Thyroid gland (tissue), 4 donors: ENCODE measurements around the gene FAM228B.

ENCODE experiments used
- POLR2A ChIP-seq, 2 donors: fragments of 450-650 bp; IDR thresholded peaks; one replicate each; pipeline ENCODE4 v1.6.1; 2017; ENCODE audit warnings: antibody characterized with exemption in 2 of 2, mild to moderate bottlenecking in 2 of 2, moderate library complexity in 1 of 2
- TF ChIP-seq, protein P1 (sequence below), 6 experiments: fragments of 200-600 bp in 3 of 6; fragments of 450-650 bp in 3 of 6; sonication (generic) in 3 of 6; IDR thresholded peaks; one replicate each; pipeline ENCODE4 v1.5.1; 2016 to 2019; ENCODE audit warnings: antibody characterized with exemption in 6 of 6, mild to moderate bottlenecking in 2 of 6, inconsistent platforms in 1 of 6, moderate library complexity in 1 of 6

DNA sequence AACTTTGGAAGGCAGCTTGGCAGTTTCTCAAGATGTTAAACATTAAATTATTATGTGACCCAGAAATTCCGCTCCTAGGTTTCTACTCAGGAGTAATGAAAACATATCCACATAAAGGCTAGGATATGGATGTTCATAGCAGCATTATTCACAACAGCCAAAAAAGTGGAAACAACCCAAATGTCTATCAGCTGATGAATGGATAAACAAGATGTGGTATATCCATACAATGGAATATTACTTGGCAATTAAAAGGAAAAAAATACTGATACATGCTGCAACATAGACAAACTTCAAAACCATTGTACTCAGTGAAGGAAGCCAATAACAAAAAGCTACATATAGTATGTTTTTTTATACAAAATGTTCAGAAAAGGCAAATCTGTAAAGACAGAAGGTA lies 39.2 kb downstream of the FAM228B start:
- TF ChIP-seq, protein P1, sequence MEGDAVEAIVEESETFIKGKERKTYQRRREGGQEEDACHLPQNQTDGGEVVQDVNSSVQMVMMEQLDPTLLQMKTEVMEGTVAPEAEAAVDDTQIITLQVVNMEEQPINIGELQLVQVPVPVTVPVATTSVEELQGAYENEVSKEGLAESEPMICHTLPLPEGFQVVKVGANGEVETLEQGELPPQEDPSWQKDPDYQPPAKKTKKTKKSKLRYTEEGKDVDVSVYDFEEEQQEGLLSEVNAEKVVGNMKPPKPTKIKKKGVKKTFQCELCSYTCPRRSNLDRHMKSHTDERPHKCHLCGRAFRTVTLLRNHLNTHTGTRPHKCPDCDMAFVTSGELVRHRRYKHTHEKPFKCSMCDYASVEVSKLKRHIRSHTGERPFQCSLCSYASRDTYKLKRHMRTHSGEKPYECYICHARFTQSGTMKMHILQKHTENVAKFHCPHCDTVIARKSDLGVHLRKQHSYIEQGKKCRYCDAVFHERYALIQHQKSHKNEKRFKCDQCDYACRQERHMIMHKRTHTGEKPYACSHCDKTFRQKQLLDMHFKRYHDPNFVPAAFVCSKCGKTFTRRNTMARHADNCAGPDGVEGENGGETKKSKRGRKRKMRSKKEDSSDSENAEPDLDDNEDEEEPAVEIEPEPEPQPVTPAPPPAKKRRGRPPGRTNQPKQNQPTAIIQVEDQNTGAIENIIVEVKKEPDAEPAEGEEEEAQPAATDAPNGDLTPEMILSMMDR (IDR thresholded peaks at IDR 0.05) = no peak
- TF ChIP-seq POLR2A (IDR thresholded peaks at IDR 0.05) = no peak
